NCI-H2029 treated with DMSO at 0.1 percent for 48 hours (cell line): ENCODE data around the gene LEP.

Source experiments
- DNase-seq: peaks from one replicate; lab custom pipeline; 2025; lab: John Stamatoyannopoulos, UW

LEP gene

DNA sequence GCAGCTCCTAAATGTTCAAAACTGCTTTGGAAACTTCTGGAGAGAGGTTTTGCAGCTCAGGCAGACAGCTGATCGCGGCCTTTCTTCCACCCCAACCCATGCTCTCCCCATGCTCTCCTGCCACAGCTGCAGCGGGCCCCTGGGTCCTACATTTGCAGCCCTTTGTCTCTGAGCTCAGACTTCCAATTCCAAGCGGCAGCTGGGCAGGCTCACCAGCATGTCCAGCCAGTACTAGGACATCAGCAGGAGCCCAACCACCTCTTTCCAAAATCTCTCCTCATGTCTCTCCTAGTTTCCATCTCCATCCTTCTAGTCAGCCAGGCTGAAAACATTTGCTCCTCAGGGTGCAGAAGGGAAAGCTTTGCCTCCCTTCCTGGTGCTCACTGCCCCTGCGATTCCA lies 6.0 kb downstream of the LEP start:
- no peak for DNase-seq

DNA sequence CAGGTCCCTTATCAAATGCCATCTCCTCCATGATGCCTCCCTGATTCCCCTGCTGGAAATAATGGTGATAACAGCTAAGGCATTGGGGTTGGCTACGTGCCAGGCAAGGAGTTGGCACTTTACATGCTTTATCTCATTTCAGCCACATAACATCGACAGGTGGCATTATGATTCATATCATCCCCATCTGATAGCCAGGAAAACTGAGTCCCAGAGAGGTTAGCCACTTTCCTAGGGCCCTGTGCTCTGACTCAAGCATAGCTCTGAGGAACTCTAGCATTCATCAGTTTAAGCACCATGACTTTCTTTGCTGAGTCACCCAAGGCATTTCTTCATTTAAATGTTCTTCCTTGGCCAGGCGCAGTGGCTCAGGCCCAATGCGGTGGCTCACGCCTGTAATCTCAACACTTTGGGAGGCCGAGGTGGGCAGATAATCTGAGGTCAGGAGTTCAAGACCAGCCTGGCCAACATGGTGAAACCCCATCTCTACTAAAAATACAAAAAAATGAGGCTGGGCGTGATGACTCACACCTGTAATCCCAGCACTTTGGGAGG lies 6.6 kb downstream of the LEP start:
- no peak for DNase-seq

DNA sequence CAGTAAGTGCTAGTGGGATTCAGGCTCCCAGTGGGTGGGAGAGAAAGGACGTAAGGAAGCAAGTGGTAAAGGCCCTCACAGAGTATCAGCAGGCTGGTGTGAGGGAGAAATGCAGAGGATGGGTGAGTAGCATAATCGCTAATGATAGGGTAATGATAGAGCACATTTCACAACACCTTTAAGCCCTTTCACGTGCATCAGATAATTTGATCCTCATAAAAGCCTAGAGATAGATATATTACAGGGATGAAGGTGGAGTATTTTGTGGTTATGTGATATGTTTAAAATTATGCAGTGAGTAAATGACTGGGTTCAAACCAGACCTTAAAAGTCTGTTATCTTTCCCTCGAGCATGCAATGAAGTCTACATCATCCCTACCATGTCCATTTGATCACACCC lies 10.3 kb downstream of the LEP start:
- DNase-seq: no peak

DNA sequence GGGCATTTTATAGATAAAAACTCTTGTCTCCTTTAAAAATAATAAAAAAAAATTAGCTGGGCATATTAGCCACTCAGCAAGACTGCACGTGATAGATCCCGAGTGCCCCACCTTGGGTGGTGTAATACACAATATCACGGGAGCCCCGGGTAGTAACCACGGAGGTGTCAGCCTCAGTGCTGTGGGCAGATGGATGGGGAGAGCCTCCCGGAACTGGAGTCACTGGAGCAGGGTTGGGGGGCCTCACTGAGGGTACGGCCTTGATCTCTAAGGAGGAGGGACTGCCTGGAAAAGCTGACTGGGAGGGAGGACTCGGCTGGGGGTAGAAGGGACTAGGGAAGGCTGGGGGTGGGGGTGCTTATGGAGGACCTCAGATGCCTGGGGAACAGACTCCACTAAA lies 12.6 kb downstream of the LEP start:
- DNase-seq: no peak

DNA sequence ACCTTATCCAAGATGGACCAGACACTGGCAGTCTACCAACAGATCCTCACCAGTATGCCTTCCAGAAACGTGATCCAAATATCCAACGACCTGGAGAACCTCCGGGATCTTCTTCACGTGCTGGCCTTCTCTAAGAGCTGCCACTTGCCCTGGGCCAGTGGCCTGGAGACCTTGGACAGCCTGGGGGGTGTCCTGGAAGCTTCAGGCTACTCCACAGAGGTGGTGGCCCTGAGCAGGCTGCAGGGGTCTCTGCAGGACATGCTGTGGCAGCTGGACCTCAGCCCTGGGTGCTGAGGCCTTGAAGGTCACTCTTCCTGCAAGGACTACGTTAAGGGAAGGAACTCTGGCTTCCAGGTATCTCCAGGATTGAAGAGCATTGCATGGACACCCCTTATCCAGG lies 13.4 kb downstream of the LEP start:
- no peak for DNase-seq

DNA sequence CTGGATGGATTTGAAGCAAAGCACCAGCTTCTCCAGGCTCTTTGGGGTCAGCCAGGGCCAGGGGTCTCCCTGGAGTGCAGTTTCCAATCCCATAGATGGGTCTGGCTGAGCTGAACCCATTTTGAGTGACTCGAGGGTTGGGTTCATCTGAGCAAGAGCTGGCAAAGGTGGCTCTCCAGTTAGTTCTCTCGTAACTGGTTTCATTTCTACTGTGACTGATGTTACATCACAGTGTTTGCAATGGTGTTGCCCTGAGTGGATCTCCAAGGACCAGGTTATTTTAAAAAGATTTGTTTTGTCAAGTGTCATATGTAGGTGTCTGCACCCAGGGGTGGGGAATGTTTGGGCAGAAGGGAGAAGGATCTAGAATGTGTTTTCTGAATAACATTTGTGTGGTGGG lies 14.2 kb downstream of the LEP start:
- DNase-seq: no peak

DNA sequence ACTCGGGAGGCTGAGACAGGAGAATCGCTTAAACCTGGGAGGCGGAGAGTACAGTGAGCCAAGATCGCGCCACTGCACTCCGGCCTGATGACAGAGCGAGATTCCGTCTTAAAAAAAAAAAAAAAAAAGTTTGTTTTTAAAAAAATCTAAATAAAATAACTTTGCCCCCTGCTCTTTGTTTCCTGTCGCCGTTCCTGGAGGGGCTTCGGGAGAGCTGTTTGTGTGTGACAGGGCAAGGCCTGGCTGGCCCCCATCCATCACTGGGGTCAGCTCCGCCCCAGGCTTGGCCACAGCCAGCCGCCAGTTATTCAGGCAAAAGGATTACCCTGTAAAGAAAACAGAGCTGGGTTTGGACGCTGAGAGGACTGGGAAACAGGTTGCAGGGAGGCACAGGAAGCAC lies 16.4 kb downstream of the LEP start:
- no peak for DNase-seq

DNA sequence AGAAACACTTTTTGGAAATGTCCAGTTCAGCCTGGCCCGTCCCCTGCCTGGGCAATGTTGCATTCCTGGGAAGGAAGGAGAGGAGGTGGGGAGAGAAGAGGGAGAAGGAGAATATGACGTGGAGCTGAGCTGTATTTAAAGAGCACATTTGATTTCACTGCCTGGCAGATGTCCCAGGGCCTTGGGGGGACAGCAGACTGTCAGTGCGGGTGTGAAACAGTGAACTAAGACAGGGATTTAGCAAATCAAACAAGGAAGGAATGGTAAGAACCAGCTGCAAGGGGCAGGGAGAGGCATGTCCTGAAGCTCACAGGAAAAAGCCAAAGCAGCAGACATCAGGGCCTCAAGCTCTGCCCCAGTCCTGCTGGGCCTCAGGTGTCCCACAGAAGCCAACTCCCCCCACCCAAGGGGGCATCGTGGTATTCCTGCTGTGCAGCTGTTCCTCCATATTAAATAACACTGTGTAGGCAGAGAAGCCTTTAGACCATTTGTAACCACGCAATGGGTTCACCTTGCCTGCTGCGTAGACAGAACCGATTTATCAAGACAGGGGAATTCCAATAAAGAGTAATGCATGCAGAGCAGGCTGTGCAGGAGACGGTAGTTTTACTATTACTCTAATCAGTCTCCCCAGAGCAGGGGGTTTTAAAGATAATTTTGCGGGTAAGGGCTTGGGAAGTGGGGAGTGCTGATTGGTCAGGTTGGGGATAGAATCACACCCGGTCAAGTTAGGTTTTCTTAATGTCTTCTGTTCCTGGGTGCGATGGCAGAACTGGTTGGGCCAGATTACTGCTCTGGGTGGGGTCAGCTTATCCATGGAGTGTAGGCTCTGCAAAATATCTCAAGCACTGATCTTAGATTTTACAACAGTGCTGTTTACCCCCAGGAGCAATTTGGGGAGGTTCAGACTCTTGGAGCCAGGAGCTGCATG lies 18.3 kb downstream of the LEP start:
- no peak for DNase-seq

DNA sequence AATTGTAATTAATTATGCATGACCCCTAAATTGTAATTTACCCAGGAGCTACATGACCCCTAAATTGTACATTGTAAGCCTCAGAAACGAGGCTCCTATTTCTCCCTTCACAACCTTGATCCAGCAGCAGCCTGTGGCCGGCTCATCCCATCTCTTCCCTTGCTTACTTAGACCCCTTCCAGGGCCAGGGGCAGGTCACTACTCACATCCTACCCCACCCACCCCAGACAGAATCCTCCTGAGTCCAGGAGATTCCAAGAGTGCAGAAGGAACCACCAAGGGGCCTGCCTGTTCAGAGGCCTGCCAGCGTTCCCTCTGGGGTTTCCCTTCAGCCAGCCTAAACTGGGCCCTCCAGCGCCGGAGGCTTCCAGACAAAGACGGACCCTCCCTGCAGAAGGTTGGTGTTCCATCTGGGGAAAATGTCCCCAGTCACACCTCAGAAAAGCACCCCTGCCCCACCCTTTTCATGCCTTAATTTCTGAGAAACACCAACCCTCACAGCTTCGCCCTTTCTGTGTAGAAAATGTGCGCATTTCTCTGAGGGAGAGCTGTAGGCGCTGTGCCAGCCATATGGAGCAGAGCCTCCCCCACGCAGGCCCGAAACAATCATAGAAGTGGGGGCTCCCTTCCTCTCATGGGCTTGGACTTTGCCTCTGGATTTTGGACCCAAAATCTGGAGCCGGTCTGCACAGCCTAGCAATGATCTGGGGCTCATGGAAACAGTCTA lies 19.2 kb downstream of the LEP start:
- no peak for DNase-seq

DNA sequence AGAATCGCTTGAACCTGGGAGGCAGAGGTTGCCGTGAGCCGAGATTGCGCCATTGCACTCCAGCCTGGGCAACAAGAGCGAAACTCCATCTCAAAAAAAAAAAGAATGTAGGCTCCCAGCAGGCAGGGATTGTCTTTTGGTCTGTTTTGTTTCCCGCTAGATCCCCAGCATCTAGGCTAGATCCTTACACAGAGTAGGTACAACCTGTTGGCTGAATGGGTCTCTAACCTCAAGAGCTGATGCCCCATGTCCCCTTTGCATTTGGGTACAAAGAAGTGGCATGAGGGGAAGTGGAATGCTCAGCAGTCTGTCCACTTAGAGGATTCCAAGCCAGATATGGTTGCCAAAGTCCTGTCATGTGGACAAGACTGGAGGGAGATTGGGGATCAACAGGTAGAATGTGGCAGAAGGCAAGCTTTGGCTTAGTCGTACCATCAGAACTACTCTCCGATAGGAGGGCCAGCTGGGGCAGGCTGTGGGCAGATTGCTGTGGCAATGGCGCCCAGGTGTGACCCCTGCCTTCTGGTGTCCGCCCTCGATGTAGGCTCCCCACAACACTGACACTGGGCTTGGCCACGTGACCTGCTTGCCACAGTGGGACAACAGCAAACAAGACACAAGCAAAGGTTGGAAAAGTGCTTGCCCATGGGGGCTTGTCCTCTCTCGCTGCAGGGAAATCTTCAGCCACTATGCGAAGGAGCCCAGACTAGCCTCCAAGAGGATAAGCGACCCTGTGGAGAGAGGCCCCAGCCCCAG lies 21.4 kb downstream of the LEP start:
- DNase-seq: no peak

DNA sequence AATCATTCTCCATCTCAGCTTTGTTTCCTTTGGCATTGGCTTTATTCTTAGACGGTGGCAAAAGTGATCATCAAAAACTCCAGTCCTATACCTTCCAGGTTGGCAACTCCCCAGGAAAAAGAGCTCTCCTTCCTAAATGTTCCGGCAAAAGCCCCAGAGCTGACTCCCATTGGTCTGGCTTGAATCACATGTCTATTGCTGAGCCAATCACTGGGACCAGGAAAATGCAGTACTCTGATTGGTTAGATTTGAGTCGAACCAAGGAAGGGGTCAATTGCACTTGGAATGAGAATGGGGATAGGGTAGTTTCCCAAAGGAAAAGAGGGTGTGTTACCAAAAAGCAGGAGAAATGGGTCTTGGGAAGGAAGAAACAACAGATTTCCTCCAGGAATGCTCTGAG lies 22.3 kb downstream of the LEP start:
- DNase-seq: no peak

DNA sequence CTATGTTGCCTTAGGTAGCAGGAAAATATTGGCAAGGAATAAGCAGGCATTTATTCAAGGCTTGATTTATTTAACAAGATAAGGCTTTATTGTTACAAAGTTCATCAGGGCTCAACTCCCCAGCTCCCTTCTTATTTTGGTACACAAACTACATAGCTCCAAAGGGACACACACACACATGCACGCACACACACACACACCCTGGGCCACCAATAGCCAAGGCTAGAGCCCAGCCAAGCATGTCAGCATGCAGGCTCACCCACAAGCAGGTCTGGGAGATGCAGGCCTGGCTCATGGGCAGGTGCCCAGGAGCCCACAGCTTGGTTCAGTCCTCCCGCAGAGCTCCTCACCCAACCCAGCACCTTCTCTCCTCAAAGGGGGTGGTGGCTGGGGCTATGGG lies 23.4 kb downstream of the LEP start:
- DNase-seq: no peak

DNA sequence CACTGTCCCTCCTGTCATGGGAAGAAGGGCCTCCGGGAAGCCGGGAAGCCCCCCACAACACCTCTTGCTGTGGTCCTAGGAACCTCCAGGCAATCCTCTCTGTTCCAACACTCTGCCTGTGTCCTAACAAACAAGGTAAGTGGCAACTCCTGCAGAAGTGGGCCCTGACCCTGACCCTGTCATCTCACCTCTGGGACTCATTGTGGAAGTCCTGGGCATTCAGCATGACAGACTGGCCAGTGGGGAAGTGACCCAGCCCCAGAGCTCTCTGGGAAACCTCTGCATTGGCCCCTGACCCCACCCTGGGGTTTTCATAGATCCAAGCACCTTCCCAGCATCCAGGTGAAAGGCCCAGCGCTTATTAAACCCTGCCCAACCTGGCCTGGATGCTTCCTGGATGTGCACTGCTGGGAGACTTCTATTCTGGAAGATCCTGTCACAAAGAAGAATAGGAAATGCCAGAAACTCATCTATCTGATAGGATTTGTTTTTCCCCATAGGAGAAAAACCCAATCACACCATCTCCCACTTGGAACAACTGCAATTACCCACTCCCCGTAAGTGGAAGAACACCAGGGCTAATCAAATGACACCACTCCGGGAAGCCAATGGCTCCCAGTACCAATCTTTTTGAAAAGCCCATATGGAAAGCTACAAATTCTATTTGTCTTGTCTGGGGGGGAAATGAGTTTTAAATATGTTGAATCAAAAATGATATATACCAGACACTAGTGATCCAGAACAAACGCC lies 24.3 kb downstream of the LEP start:
- DNase-seq: no peak

DNA sequence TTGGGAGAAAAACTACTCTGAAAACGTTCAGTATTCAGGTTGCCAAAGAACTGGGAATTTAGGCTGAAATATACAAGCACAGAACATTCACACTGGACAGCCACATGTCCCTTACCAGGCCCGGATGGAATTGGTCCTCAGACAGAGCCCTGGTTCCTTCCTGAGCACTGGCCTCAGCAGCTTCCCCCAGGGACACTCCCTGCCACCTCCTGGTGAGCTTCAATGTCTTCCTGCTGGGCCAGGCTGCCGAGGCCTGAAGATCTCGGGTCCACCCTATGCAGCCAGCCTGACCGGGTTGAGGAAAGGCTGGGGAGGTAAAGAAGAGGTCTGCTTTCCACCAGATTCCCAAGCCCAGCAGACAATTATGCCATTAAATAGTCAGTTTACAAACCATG lies 24.8 kb downstream of the LEP start:
- no peak for DNase-seq

DNA sequence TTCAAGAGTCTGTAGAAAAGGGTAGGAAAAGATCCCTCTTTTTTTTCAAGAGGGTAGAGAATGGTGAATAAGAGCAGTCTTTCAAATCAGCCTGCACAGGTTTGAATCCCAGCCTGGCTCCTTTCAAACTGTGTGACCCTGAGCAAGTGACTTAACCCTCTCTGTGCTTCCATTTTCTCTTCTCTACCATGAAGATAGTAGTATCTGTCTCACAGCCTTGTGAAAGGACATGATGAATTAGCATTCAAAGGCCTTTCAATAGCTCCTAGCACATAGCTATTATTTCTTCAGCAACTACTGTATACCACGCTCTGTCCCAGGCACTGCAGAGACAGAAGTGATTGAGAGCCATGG lies 25.4 kb downstream of the LEP start:
- no peak for DNase-seq

DNA sequence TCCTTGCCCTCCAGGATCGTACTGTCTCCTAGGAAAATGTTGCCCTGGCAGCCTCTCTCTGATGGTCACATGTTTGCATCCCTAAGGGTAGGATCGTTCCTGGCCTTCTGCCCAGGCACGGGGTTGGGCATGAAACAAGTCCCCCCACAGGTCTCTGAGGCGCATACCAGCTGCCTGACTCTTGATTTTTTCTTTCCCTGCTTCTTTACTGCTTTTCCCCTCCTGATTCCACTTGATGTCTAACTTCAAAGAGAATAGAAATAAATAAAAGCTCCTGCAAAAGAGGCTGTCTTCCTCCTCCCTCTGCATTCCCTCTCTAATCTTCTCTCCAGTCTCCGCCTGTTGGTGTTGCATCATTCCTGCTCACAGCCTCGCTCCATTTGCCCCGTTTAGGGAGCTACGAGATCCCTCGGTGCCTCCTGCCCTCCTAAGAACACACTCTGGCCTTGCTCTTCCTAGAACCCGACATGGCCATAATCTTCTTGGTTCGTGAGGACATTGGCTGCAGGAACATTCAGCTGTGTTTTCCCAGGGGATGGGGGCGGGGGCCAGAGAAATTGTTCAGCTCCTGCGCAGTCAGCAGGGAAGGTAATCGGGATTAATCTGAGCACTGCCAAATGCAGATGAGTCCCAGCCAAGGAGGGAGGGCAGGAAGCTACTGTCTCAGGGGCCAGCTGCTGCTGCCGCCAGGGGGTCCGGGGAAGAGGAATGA lies 26.0 kb downstream of the LEP start:
- no peak for DNase-seq

DNA sequence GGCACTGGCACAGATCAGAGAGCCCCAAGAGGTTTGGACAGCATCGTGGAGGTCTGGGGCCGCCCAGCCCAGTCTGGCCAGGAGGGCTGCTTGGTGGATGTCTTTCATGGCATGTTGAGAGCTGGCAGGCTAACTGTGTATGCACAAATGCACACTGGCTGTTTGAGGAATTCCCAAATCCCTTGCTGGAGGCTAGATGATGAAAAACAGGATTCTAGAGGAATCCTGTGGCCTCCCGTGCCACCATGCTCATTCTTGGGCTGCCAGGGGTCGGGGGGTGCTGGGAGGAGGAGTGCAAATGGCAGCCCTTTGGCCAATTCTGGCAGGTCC lies 26.5 kb downstream of the LEP start:
- DNase-seq: no peak

DNA sequence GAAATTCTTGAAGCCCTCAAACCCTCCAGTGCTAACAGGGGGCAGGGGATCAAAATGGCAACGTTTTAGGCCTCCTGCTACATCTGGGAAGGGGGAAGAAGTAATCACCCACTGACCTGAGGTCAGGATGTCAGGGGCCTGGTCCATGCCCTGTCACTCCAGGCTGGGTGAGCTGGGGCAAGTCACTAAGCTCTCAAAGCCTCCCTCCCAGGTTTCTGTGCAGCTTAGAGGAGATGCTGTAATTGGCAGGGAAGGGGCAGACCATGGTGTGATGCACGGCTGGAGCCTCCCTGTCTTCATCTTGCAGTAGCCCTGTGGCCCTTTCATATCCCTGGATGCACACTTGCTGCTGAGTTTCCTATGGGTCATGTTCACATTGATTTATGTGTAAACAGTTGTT lies 27.2 kb downstream of the LEP start:
- DNase-seq: no peak

DNA sequence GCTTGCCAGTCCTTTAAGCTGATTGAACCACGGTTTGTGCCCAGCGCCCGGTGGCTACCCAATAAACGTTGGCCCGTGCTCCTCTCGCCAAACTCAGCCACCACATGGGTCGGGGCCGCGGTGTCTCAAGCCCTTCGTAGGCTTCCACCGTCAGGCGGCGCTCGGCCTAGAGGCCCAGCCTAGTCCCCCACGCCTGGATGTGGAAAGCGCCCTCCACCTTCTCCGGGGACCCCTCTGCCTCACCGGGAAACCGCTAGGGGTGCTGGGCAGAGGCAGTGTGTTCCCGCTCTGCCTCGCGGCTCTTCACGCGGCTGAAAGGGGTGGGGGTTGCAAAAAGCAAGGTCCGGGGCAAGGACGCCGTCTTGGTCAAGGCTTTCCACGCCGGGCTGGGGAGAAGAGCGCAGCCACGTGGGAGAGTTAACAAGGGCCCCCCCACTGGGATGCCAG lies 29.8 kb downstream of the LEP start:
- no peak for DNase-seq

DNA sequence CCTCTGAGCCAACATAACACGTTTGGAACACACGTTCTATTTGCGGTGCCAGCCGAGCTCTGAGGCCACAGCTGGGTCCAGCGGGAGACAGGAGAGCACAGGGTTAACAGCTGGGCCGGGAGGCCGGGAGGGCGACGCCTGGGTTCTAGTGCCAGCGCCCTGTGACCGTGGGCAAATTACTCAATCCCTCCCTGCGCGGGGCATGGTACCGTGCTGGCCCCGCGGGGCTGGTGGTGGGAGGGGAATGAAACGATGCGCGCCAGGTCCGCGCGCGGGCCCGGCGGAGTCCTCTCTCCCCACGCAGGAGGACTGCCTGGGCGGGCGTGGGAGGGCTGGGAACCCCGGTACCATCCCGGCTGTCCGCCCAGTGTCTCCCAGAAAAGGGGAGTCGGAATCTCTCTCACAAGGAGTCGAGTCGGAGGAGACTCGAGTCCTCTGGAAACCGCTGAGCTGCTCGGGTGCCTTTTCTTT lies 30.4 kb downstream of the LEP start:
- no peak for DNase-seq

DNA sequence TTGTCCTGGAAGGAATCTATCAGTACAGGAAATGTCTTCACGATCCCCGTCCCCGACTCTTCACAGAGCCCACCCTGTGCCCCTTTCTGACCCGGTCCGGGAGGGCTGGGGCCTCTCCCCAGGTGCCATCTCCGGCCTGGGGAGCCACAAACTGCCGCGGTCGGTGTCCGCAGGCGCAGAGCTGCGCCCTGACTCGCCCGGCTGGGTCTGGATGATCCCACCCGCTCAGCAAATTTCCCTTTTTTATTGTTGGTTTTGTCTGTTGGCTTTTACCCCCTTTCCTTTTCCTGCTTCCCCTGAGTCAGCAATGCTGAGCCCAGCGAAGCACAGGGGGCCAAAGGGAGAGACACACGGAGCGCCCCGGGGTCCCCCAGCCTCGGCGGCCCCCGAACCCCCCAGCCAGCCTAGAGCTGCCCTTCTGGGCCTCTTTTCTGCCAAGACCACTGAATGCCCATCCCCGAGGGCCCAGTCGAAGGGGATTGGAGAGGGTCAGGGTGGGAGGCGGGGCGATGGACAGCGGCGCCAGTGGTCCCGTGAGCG lies 30.9 kb downstream of the LEP start:
- no peak for DNase-seq
